SHP77 treated with DMSO at 0.1 percent for 48 hours (cell line): ENCODE data around the gene SLC25A25.
"Not testable (repeated sequence)": the region's sequence is repeated elsewhere in the genome, so short reads cannot be mapped to it uniquely, and the experiment has no call there.

ENCODE experiments used
- DNase-seq: peaks from one replicate; lab custom pipeline; 2025; lab: John Stamatoyannopoulos, UW

The SLC25A25 gene

DNA sequence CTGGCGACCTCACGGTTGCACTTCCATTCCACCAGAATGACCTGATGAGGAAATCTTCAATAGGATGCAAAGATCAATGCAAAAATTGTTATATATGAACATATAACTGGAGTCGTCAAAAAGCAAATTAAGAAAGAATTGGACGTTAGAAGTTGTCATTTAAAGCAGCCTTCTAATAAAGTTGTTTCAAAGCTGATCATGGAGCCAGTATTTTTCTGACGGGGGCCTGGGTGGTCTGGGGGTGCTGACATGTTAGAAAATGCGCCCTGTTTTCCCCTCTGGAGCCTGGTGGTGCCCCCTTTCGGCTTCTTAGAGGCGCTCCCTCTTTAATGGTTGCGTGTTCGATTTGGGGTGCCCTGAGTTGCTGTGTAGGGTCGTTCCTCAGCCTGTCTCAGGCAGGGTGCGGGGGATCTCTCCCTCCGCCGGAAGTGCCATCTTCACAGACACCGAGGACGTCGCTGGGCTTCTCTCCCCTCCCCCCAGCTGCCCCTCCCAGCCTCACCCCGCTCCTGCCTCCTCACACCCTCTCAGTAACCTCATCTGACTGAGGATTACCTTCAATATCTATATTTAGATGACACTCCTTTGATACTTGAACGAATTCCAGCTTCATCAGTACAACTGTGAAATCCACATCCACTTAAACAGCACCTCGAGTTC lies 41.1 kb downstream of the SLC25A25 start:
- no peak for DNase-seq

GRCh38 chr9:128111726-128112125 lies 43.7 kb downstream of the SLC25A25 start:
- DNase-seq: not testable (repeated sequence)

GRCh38 chr9:128113526-128114325 lies 45.7 kb downstream of the SLC25A25 start:
- no peak for DNase-seq

DNA sequence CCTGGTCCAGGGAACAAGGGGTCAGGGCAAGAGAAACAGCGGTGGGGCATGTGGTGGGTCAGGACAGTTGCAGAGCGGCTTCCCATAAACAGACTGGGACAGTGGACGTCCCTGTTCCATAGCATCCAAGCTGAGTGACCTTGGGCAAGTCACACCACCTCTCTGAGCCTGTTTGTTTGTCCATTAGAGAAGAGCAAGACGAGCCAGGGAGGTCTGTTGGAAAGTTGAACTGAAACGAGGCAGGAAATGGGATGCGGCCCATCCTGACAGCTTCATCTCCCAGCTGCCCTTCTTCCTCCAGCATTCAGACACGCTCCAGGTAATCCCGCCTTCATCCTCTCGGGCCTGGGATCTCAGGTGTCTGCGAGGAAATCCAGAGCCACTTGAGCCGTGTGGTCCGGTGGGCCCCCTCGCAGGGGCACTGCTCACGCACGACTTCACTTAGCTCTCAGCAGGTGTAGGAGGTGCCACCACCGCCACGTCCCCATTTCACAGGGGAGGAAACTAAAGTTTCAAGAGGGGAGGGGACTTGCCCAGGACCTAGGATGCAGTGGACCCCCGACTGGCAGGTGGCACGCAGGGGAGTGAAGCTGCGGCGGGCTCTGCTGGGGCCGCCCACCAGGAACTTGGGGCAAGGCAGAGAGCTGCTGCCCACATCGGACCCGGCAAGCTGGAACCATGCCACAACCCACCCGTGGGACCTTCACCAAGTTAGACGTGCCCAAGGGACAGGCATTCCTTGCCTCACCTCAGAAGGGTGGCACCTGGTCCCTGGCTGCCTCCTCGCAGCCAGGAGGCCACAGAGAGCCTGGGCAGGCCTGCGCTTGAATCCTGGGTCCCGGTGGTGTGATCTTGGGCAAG lies 46.5 kb downstream of the SLC25A25 start:
- DNase-seq: no peak

DNA sequence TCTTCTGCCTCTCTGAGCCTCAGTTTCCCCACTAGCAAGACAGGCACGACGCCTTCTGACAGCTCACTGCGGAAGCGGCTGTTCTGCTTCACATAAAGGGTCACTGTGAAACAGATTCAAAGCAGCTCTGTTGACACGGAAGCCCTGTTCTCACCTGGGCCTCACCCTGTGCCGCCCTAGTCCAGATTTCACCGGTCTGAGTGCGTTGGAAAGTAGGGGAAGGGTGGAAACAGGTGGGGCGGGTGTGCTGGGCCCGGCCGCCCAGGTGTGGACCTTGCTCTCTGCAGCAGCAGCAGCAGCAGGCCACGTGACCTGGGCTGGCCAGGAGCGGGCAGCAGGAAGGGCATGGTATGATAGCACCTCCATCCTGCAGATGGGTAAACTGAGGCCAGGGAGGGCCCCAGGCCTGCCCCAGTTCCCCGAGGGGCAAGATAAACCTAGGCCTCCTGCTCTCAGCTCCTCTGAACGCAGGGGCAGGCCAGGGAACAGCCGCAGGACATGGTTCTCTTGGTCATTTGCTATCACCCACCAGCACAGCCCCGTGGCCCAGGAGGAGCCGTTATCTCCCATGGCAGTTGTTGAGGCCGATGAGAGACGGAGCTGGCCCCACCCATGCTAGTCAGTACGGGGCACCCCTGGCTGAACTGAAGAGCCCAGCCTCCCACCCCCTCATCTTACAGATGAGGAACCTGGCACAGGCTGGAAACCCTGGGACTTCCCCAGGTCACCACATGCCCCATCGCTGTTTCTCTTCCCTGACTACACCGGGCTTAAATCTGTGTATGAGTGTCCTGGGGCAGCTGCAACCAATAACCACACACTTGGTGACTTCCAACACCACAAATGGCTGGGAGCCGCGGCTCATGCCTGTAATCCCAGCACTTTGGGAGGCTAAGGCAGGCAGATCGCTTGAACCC lies 47.4 kb downstream of the SLC25A25 start:
- no peak for DNase-seq

- no peak for DNase-seq
Observed at GRCh38 chr9:128116104-128117083, 48.4 kb downstream of the SLC25A25 start.

DNA sequence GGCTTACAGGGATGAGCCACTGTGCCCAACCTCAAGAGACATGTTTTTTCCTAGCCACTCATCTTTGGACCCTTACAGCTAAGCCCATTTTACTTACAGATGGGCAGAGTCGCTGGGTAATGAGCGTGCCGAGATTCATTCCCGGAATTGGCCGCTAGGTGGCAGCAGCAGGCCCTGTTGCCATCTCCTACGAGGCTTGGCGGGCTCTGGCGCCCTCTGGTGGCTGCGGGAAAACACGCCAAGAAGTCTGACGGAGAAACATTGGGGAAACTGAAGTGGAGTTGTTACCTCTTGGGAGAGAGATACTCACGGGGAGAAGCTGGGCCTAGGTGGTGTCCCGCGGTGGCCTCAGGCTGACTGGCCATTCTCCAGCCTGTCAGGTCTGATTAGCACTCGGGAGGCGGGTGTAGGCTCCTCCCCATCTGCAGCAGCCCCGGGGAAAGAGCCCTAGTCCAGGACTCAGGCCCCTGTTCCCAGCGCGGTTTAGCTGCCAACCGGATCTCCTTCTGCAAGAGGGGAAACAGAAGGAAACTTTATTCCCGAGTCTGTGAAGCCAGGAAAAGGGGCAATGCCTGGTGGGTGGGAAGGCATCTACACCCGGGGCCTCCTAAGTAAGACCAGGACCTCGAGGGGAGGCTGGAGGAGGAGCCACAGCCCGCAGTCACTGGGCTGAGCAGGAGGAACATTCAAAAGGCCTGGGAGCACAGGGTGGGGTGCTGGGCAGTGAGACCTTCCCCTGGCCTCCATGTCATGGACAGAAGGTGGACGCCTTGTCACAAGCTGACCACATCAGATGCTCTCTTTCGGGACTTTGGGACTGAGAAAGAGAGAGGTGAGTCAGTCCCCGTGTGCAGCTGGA lies 49.8 kb downstream of the SLC25A25 start:
- peak; percentile 54 for DNase-seq

GRCh38 chr9:128118472-128118857 lies 50.4 kb downstream of the SLC25A25 start:
- no peak for DNase-seq

- DNase-seq: no peak
Observed at GRCh38 chr9:128118971-128119665, 51.1 kb downstream of the SLC25A25 start.

DNA sequence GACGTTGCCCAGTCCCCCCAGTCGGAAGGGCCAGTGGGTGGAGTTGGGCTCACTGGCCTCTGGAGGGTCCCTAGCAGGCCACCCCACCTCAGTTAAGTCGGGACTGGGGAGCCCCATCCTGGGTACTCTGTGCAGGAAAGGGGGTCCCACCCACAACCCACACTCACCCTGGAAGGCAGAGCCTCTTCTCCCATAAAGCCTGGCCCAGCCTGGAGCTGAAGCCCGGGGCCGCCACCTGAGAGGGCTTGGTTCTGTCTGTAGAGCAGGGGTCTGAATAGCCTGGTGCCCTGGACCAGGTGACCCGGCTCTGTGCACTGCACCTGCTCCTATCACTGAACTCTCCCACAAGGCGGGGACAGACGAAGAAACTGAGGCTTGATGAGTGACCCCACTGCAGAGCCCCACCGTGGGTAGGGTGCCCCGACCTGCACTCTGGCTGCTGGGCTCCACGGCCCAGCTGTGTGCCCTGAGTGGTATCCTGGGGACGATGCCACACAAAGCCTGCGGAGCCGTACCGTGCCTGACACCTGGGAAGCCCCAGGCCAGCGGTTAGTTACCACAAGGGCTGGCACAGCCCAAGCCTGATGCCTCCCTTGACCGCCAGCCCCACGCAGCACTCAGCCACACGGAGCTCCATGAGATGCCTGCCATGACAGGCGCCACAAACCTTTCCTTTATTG lies 52.2 kb downstream of the SLC25A25 start:
- DNase-seq: no peak

DNA sequence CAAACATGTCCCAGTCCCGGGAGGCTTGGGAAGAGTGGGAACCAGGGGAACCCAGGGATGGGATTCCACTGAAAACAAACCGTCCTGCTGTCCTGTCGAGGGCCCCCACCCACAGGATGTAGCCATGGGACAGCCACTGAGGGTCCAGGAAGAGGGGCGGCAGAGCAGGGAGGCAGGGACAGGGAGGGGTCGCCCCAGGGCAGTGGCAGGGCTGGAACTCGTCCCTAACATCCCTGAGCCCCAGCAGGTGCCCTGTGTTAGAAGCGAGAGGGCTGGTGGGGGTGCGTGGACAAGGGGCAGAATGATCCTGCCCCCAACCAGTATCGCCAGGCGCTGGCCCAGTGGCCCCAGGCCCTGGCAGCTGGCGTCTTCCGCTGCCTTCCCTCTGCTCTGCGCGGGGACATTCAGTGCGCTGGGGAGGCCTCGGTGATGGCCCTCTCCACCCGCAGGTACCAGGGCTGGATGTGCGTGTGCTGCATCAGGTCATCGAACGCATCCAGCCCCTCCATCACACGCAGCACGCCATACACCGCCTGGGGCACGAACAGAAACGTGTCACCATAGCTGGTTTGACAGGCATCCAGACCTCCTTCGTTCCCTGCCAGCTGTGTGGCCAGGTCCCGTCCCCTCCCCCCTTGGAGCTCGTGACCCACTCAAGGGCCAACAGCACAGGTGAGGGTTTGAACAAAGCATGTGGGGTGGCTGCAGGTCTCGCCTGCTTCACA lies 52.9 kb downstream of the SLC25A25 start:
- DNase-seq: no peak

- DNase-seq: no peak
Observed at GRCh38 chr9:128121466-128121810, 53.4 kb downstream of the SLC25A25 start.

DNA sequence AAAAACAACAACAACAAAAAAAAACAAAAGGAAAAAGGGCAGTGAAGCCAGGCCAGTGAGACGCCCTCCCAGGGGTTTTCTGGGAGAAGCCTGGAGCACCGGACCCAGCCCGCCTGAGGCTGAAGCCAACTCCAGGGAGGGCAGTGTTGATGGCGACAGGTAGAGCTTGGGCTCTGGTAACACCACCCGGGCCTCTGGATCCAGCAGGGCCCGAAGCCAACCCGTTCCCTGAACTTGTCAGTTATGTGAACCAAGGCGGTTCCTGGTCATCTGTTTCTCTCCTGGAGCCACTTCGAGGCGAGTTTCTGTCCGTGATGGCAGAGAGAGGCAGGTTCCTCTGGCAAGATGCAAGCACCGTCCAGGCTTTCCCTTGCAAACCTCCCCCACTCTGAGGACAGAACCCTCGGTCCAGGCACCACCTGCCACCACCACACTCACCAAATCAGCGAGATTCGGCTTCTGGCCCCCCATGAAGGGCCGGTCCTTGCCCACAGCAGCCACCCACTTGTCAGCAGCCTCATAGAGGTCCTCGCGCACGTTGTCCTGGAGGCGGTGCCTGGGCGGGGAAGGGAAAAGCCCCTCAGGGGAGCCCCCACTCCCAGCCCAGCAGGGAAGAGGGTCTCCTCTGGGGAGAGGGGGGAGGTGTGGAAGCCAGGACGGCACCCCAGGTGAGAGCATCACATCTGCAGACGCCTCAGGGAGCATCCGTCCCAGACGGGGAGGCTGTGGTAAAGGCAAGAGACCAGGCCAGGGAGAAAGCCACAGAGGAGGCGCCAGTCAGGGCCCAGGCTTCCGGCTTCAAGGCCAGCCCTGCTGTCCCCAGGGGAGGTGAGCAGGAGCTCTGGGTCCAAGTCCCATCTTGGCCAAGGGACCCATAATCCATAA lies 54.1 kb downstream of the SLC25A25 start:
- no peak for DNase-seq

DNA sequence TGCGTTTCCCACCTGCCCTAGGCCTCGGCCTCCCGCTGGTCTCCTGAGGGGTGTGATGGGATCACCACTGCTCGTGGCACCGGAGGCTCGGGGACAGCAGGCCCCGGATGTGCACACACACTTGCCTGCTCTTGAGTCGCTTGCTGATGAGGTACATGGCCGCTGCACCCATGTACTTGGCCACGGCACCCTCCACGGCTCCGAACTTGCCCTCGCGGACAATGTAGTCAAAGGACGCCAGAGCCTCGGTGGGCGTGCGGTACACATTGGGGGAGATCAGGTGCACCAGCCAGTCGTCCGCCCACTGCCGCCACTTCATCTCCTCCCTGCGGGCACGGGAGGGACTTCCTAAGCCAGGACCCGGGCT lies 54.8 kb downstream of the SLC25A25 start:
- no peak for DNase-seq

- DNase-seq: no peak
Observed at GRCh38 chr9:128123451-128124080, 55.5 kb downstream of the SLC25A25 start.

GRCh38 chr9:128124451-128124850 lies 56.4 kb downstream of the SLC25A25 start:
- no peak for DNase-seq
